GM23338 (cell line): ENCODE data around the gene CENPP. TPM values are rescaled to one million over a fixed set of nuclear protein-coding genes. Genes with fewer than 3 reads are reported as not detected.

Source experiments
- ATAC-seq: fragments of 200-7000 bp; cut with Tn5 transposase; 3 replicates; pipeline ENCODE4 v1.9.1; 2020
- DNase-seq: peaks from one replicate; pipeline ENCODE4 v3.0.0-alpha.2; 2015; ENCODE audit warnings: low spot score
- H2AFZ ChIP-seq: fragments of 200-600 bp; sonication (generic); 2 replicates; pipeline ENCODE4 v1.8.0; 2016; ENCODE audit warnings: antibody characterized with exemption, mild to moderate bottlenecking, moderate library complexity
- H3F3A ChIP-seq: fragments of 200-600 bp; sonication (generic); replicated peaks from 2 replicates; pipeline ENCODE4 v1.8.0; 2017; ENCODE audit warnings: antibody characterized with exemption, mixed run types, low read depth
- H3K27ac ChIP-seq: fragments of 200-600 bp; sonication (generic); 2 replicates; pipeline ENCODE4 v1.6.1; 2016; ENCODE audit warnings: low read depth
- H3K27me3 ChIP-seq: fragments of 200-600 bp; sonication (generic); 2 replicates; pipeline ENCODE4 v1.8.0; 2016; ENCODE audit warnings: mild to moderate bottlenecking, mixed run types, moderate library complexity; ENCODE audit not compliant: insufficient read depth
- H3K36me3 ChIP-seq: fragments of 200-600 bp; sonication (generic); 2 replicates; pipeline ENCODE4 v1.8.0; 2016; ENCODE audit warnings: mild to moderate bottlenecking; ENCODE audit not compliant: insufficient read depth
- H3K4me1 ChIP-seq: fragments of 200-600 bp; sonication (generic); 2 replicates; pipeline ENCODE4 v1.8.0; 2016; ENCODE audit warnings: mild to moderate bottlenecking, moderate library complexity; ENCODE audit not compliant: insufficient read depth
- H3K4me2 ChIP-seq: fragments of 200-600 bp; sonication (generic); 2 replicates; pipeline ENCODE4 v1.7.1; 2017; ENCODE audit warnings: mixed run types
- H3K4me3 ChIP-seq: fragments of 200-600 bp; sonication (generic); 2 replicates; pipeline ENCODE4 v1.6.1; 2016; ENCODE audit warnings: mixed run types
- H3K79me2 ChIP-seq: fragments of 200-600 bp; sonication (generic); replicated peaks from 2 replicates; pipeline ENCODE4 v1.8.0; 2017; ENCODE audit warnings: mild to moderate bottlenecking; ENCODE audit not compliant: insufficient read depth
- H3K9me2 ChIP-seq: fragments of 200-600 bp; sonication (generic); 2 replicates; pipeline ENCODE4 v1.8.0; 2017; ENCODE audit not compliant: insufficient read depth
- H4K20me1 ChIP-seq: fragments of 200-600 bp; sonication (generic); replicated peaks from 2 replicates; pipeline ENCODE4 v1.8.0; 2017; ENCODE audit warnings: mild to moderate bottlenecking; ENCODE audit not compliant: insufficient read depth
- H3K27ac Mint-ChIP-seq: 2 replicates; pipeline ENCODE4 v1.8.0; 2020; ENCODE audit warnings: inconsistent platforms, mild to moderate bottlenecking, moderate library complexity, mixed read lengths
- H3K27me3 Mint-ChIP-seq: 3 replicates; pipeline ENCODE4 v1.8.0; 2022; ENCODE audit warnings: low read depth, mild to moderate bottlenecking, moderate library complexity, mixed read lengths, inconsistent platforms; ENCODE audit not compliant: insufficient read depth, poor library complexity
- H3K36me3 Mint-ChIP-seq: 3 replicates; pipeline ENCODE4 v1.8.0; 2021; ENCODE audit warnings: low read depth, mild to moderate bottlenecking, inconsistent platforms, moderate library complexity, mixed read lengths
- H3K4me1 Mint-ChIP-seq: 3 replicates; pipeline ENCODE4 v1.8.0; 2020; ENCODE audit warnings: mild to moderate bottlenecking, inconsistent platforms, mixed read lengths
- H3K4me3 Mint-ChIP-seq: 3 replicates; pipeline ENCODE4 v1.8.0; 2021; ENCODE audit warnings: moderate library complexity, mild to moderate bottlenecking, inconsistent platforms, mixed read lengths
- H3K9me3 Mint-ChIP-seq: 3 replicates; pipeline ENCODE4 v1.8.0; 2020; ENCODE audit warnings: moderate library complexity, mild to moderate bottlenecking, inconsistent platforms, mixed read lengths
- CREB1 ChIP-seq: fragments of 250-450 bp; sonication (Bioruptor Pico); IDR thresholded peaks from 2 replicates; pipeline ENCODE4 v1.5.0; 2020; ENCODE audit warnings: low read depth, mild to moderate bottlenecking, moderate library complexity
- EZH2phosphoT487 ChIP-seq: fragments of 200-600 bp; sonication (generic); IDR thresholded peaks from one replicate; pipeline ENCODE4 v1.8.1; 2018; ENCODE audit warnings: antibody characterized with exemption; ENCODE audit not compliant: unreplicated experiment
- JUNB ChIP-seq: IDR thresholded peaks from one replicate; pipeline ENCODE4 v1.6.1; 2016; ENCODE audit warnings: antibody characterized with exemption; ENCODE audit not compliant: unreplicated experiment
- NANOG ChIP-seq: IDR thresholded peaks from 2 replicates; pipeline ENCODE4 v1.6.1; 2016; ENCODE audit warnings: antibody characterized with exemption, borderline replicate concordance
- ZNF114 ChIP-seq: fragments of 250-450 bp; sonication (Bioruptor Pico); IDR thresholded peaks from 2 replicates; pipeline ENCODE4 v1.5.0; 2020; ENCODE audit warnings: mild to moderate bottlenecking, moderate library complexity
- ZNF331 ChIP-seq: fragments of 250-450 bp; sonication (Bioruptor Pico); IDR thresholded peaks from 2 replicates; pipeline ENCODE4 v1.5.0; 2020; ENCODE audit warnings: low read depth, mild to moderate bottlenecking, moderate library complexity
- ZNF462 ChIP-seq: fragments of 250-450 bp; sonication (Bioruptor Pico); IDR thresholded peaks from 2 replicates; pipeline ENCODE4 v1.5.0; 2020; ENCODE audit warnings: mild to moderate bottlenecking, moderate library complexity
- polyA plus RNA-seq: library from polyadenylated mRNA; unstranded; fragments of >200 nt; fragmentation: Nextera tagmentation; extraction: Ambion mirVana; gene quantifications from 2 replicates; pipeline ENCODE4 v1.2.1, GENCODE V29; 2016
- total RNA-seq: library from RNA; depleted of rRNA; stranded (reverse); fragments of >200 nt; shearing (Covaris generic); gene quantifications from 2 replicates; pipeline ENCODE4 v1.2.3, GENCODE V29; 2014
- TF ChIP-seq, protein P1 (sequence below), 2 experiments: fragments of 200-600 bp in 1 of 2; sonication (generic) in 1 of 2; conservative IDR thresholded peaks; 2 replicates each; pipeline versions ENCODE4 v1.5.1 to v1.6.1; 2016 to 2017; ENCODE audit warnings: antibody characterized with exemption in 2 of 2, low read depth in 2 of 2, mild to moderate bottlenecking in 2 of 2, moderate library complexity in 1 of 2

CENPP gene
- total and polyA plus RNA-seq, 2 experiments from 2014 or later: 11.0 to 12.6 TPM

GRCh38 chr9:92652461-92652860 is 326.7 kb downstream of the CENPP start:
- no peak for ATAC-seq
- H3K27me3 Mint-ChIP-seq: peaks cover 4% of the 10 kb centered on the region
- H3K4me3 Mint-ChIP-seq: no peak overlapping the region
- Histone ChIP-seq H3K4me2 (no peak overlapping the region), H3K4me3 (no peak overlapping the region), H3K36me3 (peaks cover 4% of the 10 kb centered on the region; the same call in 1 of the 2 replicates), H4K20me1 (no peaks in the 10 kb centered on the region), H3K9me2 (no peaks in the 10 kb centered on the region), H3F3A (no peaks in the 10 kb centered on the region), H2AFZ (no peak overlapping the region), H3K27ac (no peak overlapping the region), H3K79me2 (no peaks in the 10 kb centered on the region), H3K4me1 (no peaks in the 10 kb centered on the region), H3K27me3 (no peaks in the 10 kb centered on the region)
- DNase-seq: no peak
- no peaks in the 10 kb centered on the region for H3K4me1 Mint-ChIP-seq
- H3K36me3 Mint-ChIP-seq: peaks cover 32% of the 10 kb centered on the region
- TF ChIP-seq, protein P1, sequence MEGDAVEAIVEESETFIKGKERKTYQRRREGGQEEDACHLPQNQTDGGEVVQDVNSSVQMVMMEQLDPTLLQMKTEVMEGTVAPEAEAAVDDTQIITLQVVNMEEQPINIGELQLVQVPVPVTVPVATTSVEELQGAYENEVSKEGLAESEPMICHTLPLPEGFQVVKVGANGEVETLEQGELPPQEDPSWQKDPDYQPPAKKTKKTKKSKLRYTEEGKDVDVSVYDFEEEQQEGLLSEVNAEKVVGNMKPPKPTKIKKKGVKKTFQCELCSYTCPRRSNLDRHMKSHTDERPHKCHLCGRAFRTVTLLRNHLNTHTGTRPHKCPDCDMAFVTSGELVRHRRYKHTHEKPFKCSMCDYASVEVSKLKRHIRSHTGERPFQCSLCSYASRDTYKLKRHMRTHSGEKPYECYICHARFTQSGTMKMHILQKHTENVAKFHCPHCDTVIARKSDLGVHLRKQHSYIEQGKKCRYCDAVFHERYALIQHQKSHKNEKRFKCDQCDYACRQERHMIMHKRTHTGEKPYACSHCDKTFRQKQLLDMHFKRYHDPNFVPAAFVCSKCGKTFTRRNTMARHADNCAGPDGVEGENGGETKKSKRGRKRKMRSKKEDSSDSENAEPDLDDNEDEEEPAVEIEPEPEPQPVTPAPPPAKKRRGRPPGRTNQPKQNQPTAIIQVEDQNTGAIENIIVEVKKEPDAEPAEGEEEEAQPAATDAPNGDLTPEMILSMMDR (conservative IDR thresholded peaks at IDR 0.05; ENCODE audit: low read depth in 2 of 2): no peak
- TF ChIP-seq EZH2phosphoT487 (no peak), ZNF114 (CRISPR knock-in tag) (no peak), CREB1 (CRISPR knock-in tag) (no peak), NANOG (no peak), JUNB (no peak), ZNF462 (CRISPR knock-in tag) (no peak), ZNF331 (CRISPR knock-in tag) (no peak)
- H3K9me3 Mint-ChIP-seq: no peaks in the 10 kb centered on the region
- no peak overlapping the region for H3K27ac Mint-ChIP-seq
